Effector memory CD4-positive, alpha-beta T cell (primary cell): ENCODE data around the gene KLHL22.

Experiments
- DNase-seq, 3 donors: peaks; one replicate each; pipeline ENCODE4 v3.0.0-alpha.2; 2020
- H3K27ac ChIP-seq: 2 replicates; pipeline ENCODE4 v1.7.0; 2013; ENCODE audit warnings: mild to moderate bottlenecking, low read length, moderate library complexity; ENCODE audit not compliant: insufficient read depth, poor library complexity, severe bottlenecking
- H3K27me3 ChIP-seq: replicated peaks from 2 replicates; pipeline ENCODE4 v1.7.0; 2013; ENCODE audit warnings: mild to moderate bottlenecking, low read length; ENCODE audit not compliant: insufficient read depth, control insufficient read depth, poor library complexity, severe bottlenecking
- H3K36me3 ChIP-seq: 2 replicates; pipeline ENCODE4 v1.7.0; 2013; ENCODE audit warnings: mild to moderate bottlenecking, low read length, moderate library complexity; ENCODE audit not compliant: control insufficient read depth, insufficient read depth
- H3K4me1 ChIP-seq: 2 replicates; pipeline ENCODE4 v1.7.0; 2013; ENCODE audit warnings: low read length, mild to moderate bottlenecking; ENCODE audit not compliant: control insufficient read depth, insufficient read depth, poor library complexity, severe bottlenecking
- H3K4me3 ChIP-seq: 2 replicates; pipeline ENCODE4 v1.7.0; 2013; ENCODE audit warnings: low read length, low read depth, mild to moderate bottlenecking; ENCODE audit not compliant: insufficient read depth, poor library complexity, severe bottlenecking
- H3K9me3 ChIP-seq: 2 replicates; pipeline ENCODE4 v1.7.0; 2013; ENCODE audit warnings: mild to moderate bottlenecking, low read length, moderate library complexity; ENCODE audit not compliant: control insufficient read depth

KLHL22 gene

GRCh38 chr22:20401376-20402014 is 94.1 kb downstream of the KLHL22 start:
- no peak for DNase-seq
- H3K9me3 ChIP-seq: no peaks in the 10 kb centered on the region
- H3K4me3 ChIP-seq: no peak overlapping the region
- H3K27ac ChIP-seq: no peak overlapping the region
- H3K27me3 ChIP-seq: no peaks in the 10 kb centered on the region
- H3K4me1 ChIP-seq: no peaks in the 10 kb centered on the region
- H3K36me3 ChIP-seq: peaks cover 17% of the 10 kb centered on the region

GRCh38 chr22:20400606-20401375 is 94.8 kb downstream of the KLHL22 start:
- no peak overlapping the region for H3K27ac ChIP-seq
- H3K27me3 ChIP-seq: no peaks in the 10 kb centered on the region
- no peaks in the 10 kb centered on the region for H3K4me1 ChIP-seq
- DNase-seq: no peak
- peaks cover 10% of the 10 kb centered on the region for H3K36me3 ChIP-seq
- H3K9me3 ChIP-seq: no peaks in the 10 kb centered on the region
- H3K4me3 ChIP-seq: no peak overlapping the region

GRCh38 chr22:20399866-20400605 is 95.6 kb downstream of the KLHL22 start:
- DNase-seq: no peak
- H3K4me1 ChIP-seq: peaks cover under 1% of the 10 kb centered on the region
- H3K36me3 ChIP-seq: peaks cover 7% of the 10 kb centered on the region
- no peak overlapping the region for H3K4me3 ChIP-seq
- no peak overlapping the region for H3K27ac ChIP-seq
- no peaks in the 10 kb centered on the region for H3K27me3 ChIP-seq
- no peaks in the 10 kb centered on the region for H3K9me3 ChIP-seq

- Histone ChIP-seq H3K4me3 (no peak overlapping the region), H3K36me3 (peaks cover 5% of the 10 kb centered on the region), H3K9me3 (no peaks in the 10 kb centered on the region), H3K4me1 (peaks cover 12% of the 10 kb centered on the region), H3K27ac (no peak overlapping the region), H3K27me3 (no peaks in the 10 kb centered on the region)
- DNase-seq: no peak
These were observed 97.2 kb downstream of the KLHL22 start for GRCh38 chr22:20398420-20398819.

GRCh38 chr22:20397498-20397897 is 98.1 kb downstream of the KLHL22 start:
- no peak overlapping the region for H3K27ac ChIP-seq
- no peaks in the 10 kb centered on the region for H3K9me3 ChIP-seq
- peaks cover 5% of the 10 kb centered on the region for H3K36me3 ChIP-seq
- no peak overlapping the region for H3K4me3 ChIP-seq
- no peak for DNase-seq
- peaks cover 14% of the 10 kb centered on the region for H3K4me1 ChIP-seq
- H3K27me3 ChIP-seq: no peaks in the 10 kb centered on the region

GRCh38 chr22:20396639-20397038 is 99.0 kb downstream of the KLHL22 start:
- peaks cover 14% of the 10 kb centered on the region for H3K4me1 ChIP-seq
- H3K27ac ChIP-seq: no peak overlapping the region
- H3K4me3 ChIP-seq: no peak overlapping the region
- H3K27me3 ChIP-seq: no peaks in the 10 kb centered on the region
- DNase-seq: no peak
- H3K9me3 ChIP-seq: no peaks in the 10 kb centered on the region
- peaks cover 5% of the 10 kb centered on the region for H3K36me3 ChIP-seq

GRCh38 chr22:20395907-20396287 is 99.7 kb downstream of the KLHL22 start:
- H3K4me3 ChIP-seq: no peak overlapping the region
- no peaks in the 10 kb centered on the region for H3K36me3 ChIP-seq
- H3K27ac ChIP-seq: no peak overlapping the region
- peaks cover 14% of the 10 kb centered on the region for H3K4me1 ChIP-seq
- no peaks in the 10 kb centered on the region for H3K9me3 ChIP-seq
- H3K27me3 ChIP-seq: no peaks in the 10 kb centered on the region
- DNase-seq: no peak

GRCh38 chr22:20395181-20395906 is 100.3 kb downstream of the KLHL22 start:
- H3K4me3 ChIP-seq: no peak overlapping the region

GRCh38 chr22:20393705-20394476 is 101.7 kb downstream of the KLHL22 start, which contains the start of gene ZNF74:
ZNF74 (plus strand) TSS chr22:20394151; CDS start chr22:20394629, 478 bp downstream.
- no peaks in the 10 kb centered on the region for H3K36me3 ChIP-seq
- H3K27me3 ChIP-seq: no peaks in the 10 kb centered on the region
- H3K4me1 ChIP-seq: peaks cover 14% of the 10 kb centered on the region
- H3K4me3 ChIP-seq: peak within 1 kb of the TSS; percentile 87
- H3K9me3 ChIP-seq: no peaks in the 10 kb centered on the region
- H3K27ac ChIP-seq: peak within 1 kb of the TSS; percentile 69
- DNase-seq: peak; percentile 56 to 71 (median 70)

More at GRCh38 chr22:20395181-20395906, 100.3 kb downstream of the KLHL22 start:
- DNase-seq: no peak
- no peaks in the 10 kb centered on the region for H3K9me3 ChIP-seq
- no peak overlapping the region for H3K27ac ChIP-seq
- H3K36me3 ChIP-seq: no peaks in the 10 kb centered on the region
- peaks cover 14% of the 10 kb centered on the region for H3K4me1 ChIP-seq
- no peaks in the 10 kb centered on the region for H3K27me3 ChIP-seq
